ENCODE data around the gene ZSCAN23. TPM values are rescaled to one million over a fixed set of nuclear protein-coding genes. Genes with fewer than 3 reads are reported as not detected.

The ZSCAN23 gene
- total RNA-seq, 1 experiment from 2014 or later, result 2.9 TPM

- H3K4ac ChIP-seq (ENCODE audit: low read depth, low read length), result no peak overlapping the region
- no peak overlapping the region for H2AK5ac ChIP-seq (ENCODE audit: insufficient read length, low read length)
- H3K9me3 Mint-ChIP-seq, result peaks cover 6 to 8% of the 10 kb centered on the region in 2 experiments; a peak in 3 of 5 replicates
- H3K4me3 Mint-ChIP-seq, result no peak overlapping the region
- peaks cover 0 to 5% (median 4%) of the 10 kb centered on the region in 3 experiments; a peak in 2 of 7 replicates for H3K36me3 Mint-ChIP-seq (ENCODE audit: insufficient read depth in 1 of 3, low read depth in 3 of 3)
- no peaks in the 10 kb centered on the region for H3K23me2 ChIP-seq (ENCODE audit: insufficient read length, low read depth, low read length, poor library complexity, severe bottlenecking)
- H4K8ac ChIP-seq (replicated peaks; ENCODE audit: insufficient read length, low read depth, low read length), result no peak overlapping the region
- DNase-seq, result no peak
- no peak overlapping the region for H3K4me2 ChIP-seq (ENCODE audit: insufficient read depth, insufficient read length, low read length)
- H4K91ac ChIP-seq (ENCODE audit: insufficient read length, low read depth, low read length), result no peak overlapping the region
- H3K23ac ChIP-seq (ENCODE audit: insufficient read length, low read depth, low read length), result no peak overlapping the region
- TF ChIP-seq, protein P1, sequence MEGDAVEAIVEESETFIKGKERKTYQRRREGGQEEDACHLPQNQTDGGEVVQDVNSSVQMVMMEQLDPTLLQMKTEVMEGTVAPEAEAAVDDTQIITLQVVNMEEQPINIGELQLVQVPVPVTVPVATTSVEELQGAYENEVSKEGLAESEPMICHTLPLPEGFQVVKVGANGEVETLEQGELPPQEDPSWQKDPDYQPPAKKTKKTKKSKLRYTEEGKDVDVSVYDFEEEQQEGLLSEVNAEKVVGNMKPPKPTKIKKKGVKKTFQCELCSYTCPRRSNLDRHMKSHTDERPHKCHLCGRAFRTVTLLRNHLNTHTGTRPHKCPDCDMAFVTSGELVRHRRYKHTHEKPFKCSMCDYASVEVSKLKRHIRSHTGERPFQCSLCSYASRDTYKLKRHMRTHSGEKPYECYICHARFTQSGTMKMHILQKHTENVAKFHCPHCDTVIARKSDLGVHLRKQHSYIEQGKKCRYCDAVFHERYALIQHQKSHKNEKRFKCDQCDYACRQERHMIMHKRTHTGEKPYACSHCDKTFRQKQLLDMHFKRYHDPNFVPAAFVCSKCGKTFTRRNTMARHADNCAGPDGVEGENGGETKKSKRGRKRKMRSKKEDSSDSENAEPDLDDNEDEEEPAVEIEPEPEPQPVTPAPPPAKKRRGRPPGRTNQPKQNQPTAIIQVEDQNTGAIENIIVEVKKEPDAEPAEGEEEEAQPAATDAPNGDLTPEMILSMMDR (conservative IDR thresholded peaks at IDR 0.05), result no peak
- peaks cover 24% of the 10 kb centered on the region for H3K27me3 Mint-ChIP-seq (ENCODE audit: low read depth)
- H2BK15ac ChIP-seq (ENCODE audit: low read depth, low read length), result no peak overlapping the region
- H3K9ac ChIP-seq (ENCODE audit: extremely low read depth, insufficient read length, low read length), result no peak overlapping the region
- no peak overlapping the region for H2BK12ac ChIP-seq (ENCODE audit: insufficient read length, low read depth, low read length)
- H4K5ac ChIP-seq (ENCODE audit: insufficient read length, low read depth, low read length), result no peak overlapping the region
- no peaks in the 10 kb centered on the region for H3K4me1 ChIP-seq (ENCODE audit: insufficient read depth, low read length)
- no peak overlapping the region for H2BK20ac ChIP-seq (ENCODE audit: low read depth, low read length, poor library complexity, severe bottlenecking)
- no peaks in the 10 kb centered on the region for H4K20me1 ChIP-seq (ENCODE audit: control insufficient read depth, insufficient read depth, insufficient read length)
- no peaks in the 10 kb centered on the region for H3K27me3 ChIP-seq (ENCODE audit: insufficient read depth, low read length)
- no peak overlapping the region for H2AFZ ChIP-seq (ENCODE audit: low read length)
- H2BK120ac ChIP-seq (ENCODE audit: low read depth, low read length, poor library complexity, severe bottlenecking), result no peak overlapping the region
- no peak overlapping the region for H3K27ac ChIP-seq (ENCODE audit: insufficient read length, low read depth, low read length)
- H3K56ac ChIP-seq (ENCODE audit: insufficient read length, low read depth, low read length), result no peak overlapping the region
- no peak overlapping the region for H3K14ac ChIP-seq (ENCODE audit: insufficient read depth, low read length)
- no peaks in the 10 kb centered on the region for H3K79me1 ChIP-seq (ENCODE audit: insufficient read depth, low read depth, low read length, poor library complexity, severe bottlenecking)
- no peak overlapping the region for H2BK5ac ChIP-seq (ENCODE audit: insufficient read length, low read length)
- no CpG with 5 or more reads among the region's 7 CpGs for WGBS (ENCODE audit: extremely low coverage, insufficient read length, low lambda C conversion rate)
- H3K4me1 Mint-ChIP-seq, result no peaks in the 10 kb centered on the region
- no peak overlapping the region for H3K18ac ChIP-seq (ENCODE audit: insufficient read length, low read depth, low read length)
- no peaks in the 10 kb centered on the region for H3K79me2 ChIP-seq (ENCODE audit: insufficient read depth, low read length)
- no peaks in the 10 kb centered on the region for H3K9me3 ChIP-seq (ENCODE audit: control insufficient read depth, low read depth, low read length)
- no peak overlapping the region for H3T11ph ChIP-seq (ENCODE audit: low read length)
- H3K27ac Mint-ChIP-seq, result no peak overlapping the region
These were observed 24.8 kb upstream of the ZSCAN23 start for GRCh38 chr6:28468056-28468455.

All from H9 (cell line).